Measurements from ENCODE around the gene COCH. TPM values are rescaled to one million over a fixed set of nuclear protein-coding genes. Genes with fewer than 3 reads are reported as not detected.

The COCH gene
- total and polyA plus RNA-seq, 10 of the 15 experiments (the other 5 are each of a cell fraction or from before 2014, with no cell fraction given), result 1.8 to 8.3 (median 5.1) TPM

- TF ChIP-seq EED (IDR thresholded peaks at IDR 0.05; ENCODE audit: low read depth) (peak; percentile 74), BCL11A (IDR thresholded peaks at IDR 0.05; ENCODE audit: low read depth, low read length) (peak; percentile 89), TAF1 (IDR thresholded peaks at IDR 0.05; ENCODE audit: borderline replicate concordance, low read depth, low read length) (no peak), TARDBP (IDR thresholded peaks at IDR 0.05; ENCODE audit: borderline replicate concordance) (no peak), FOXM1 (IDR thresholded peaks at IDR 0.05; ENCODE audit: low read depth, low read length) (peak; percentile 82), PKNOX1 (IDR thresholded peaks at IDR 0.05) (peak; percentile 59), SIX5 (IDR thresholded peaks at IDR 0.05; ENCODE audit: low read depth, low read length, severe bottlenecking) (no peak), ZNF622 (IDR thresholded peaks at IDR 0.05) (no peak), BACH1 (IDR thresholded peaks at IDR 0.05; ENCODE audit: borderline replicate concordance) (peak; percentile 85), MTA3 (IDR thresholded peaks at IDR 0.05; ENCODE audit: borderline replicate concordance, low read length) (0 out of 2 replicates have a peak, but pooled peaks have one; percentile 44), DPF2 (IDR thresholded peaks at IDR 0.05) (peak; percentile 89), TCF12 (IDR thresholded peaks at IDR 0.05; ENCODE audit: low read depth, low read length) (peak; percentile 46; the same call in 1 of the 2 replicates), SPI1 (IDR thresholded peaks at IDR 0.05; ENCODE audit: borderline replicate concordance, insufficient read depth, low read depth, low read length) (no peak), WRNIP1 (IDR thresholded peaks at IDR 0.05; ENCODE audit: borderline replicate concordance, low read depth, low read length) (no peak), NBN (IDR thresholded peaks at IDR 0.05) (0 out of 2 replicates have a peak, but pooled peaks have one; percentile 36), GABPA (IDR thresholded peaks at IDR 0.05; ENCODE audit: low read depth) (0 out of 2 replicates have a peak, but pooled peaks have one; percentile 12), BHLHE40 (IDR thresholded peaks at IDR 0.05; ENCODE audit: borderline replicate concordance in 1 of 2, low read depth in 2 of 2, low read length in 1 of 2) (peak in 1 of 2 experiments; percentile 38; a peak in 1 of 4 replicates), CUX1 (IDR thresholded peaks at IDR 0.05; ENCODE audit: insufficient replicate concordance, low read depth, low read length) (no peak), NFIC (IDR thresholded peaks at IDR 0.05; ENCODE audit: low read depth, low read length) (peak; percentile 85), NR2F1 (conservative IDR thresholded peaks at IDR 0.05) (peak; percentile 68), ZNF217 (IDR thresholded peaks at IDR 0.05) (peak; percentile 77), CREB1 (IDR thresholded peaks at IDR 0.05; ENCODE audit: low read depth) (peak; percentile 63; the same call in 1 of the 2 replicates), CTCF (IDR thresholded peaks at IDR 0.05 in 2 of 3, conservative IDR thresholded peaks at IDR 0.05 in 1 of 3; ENCODE audit: control insufficient read depth in 2 of 3, extremely low read depth in 1 of 3, insufficient read depth in 1 of 3, low read depth in 3 of 3, low read length in 3 of 3) (no peak), MEF2B (IDR thresholded peaks at IDR 0.05; ENCODE audit: partially characterized antibody, poor library complexity, severe bottlenecking) (peak; percentile 46), EGR1 (IDR thresholded peaks at IDR 0.05; ENCODE audit: borderline replicate concordance in 1 of 2, low read depth in 2 of 2, low read length in 2 of 2) (peak in 1 of 2 experiments; percentile 14; a peak in 1 of 3 replicates)
Measured at GRCh38 chr14:30854492-30854891, 19.9 kb upstream of the COCH start (continued).

Measured in GM12878 (cell line).